Body of pancreas (tissue), 4 donors: ENCODE results near the gene ARFRP1.

Source experiments
- POLR2A ChIP-seq, 3 donors: fragments of 450-650 bp; IDR thresholded peaks; one replicate each; pipeline ENCODE4 v1.6.1; 2016; ENCODE audit warnings: antibody characterized with exemption in 3 of 3, mild to moderate bottlenecking in 2 of 3
- TF ChIP-seq, protein P1 (sequence below), 7 experiments: fragments of 450-650 bp in 4 of 7; fragments of 200-600 bp in 3 of 7; sonication (generic) in 3 of 7; IDR thresholded peaks; one replicate each; pipeline ENCODE4 v1.5.1; 2016 to 2019; ENCODE audit warnings: antibody characterized with exemption in 7 of 7

DNA sequence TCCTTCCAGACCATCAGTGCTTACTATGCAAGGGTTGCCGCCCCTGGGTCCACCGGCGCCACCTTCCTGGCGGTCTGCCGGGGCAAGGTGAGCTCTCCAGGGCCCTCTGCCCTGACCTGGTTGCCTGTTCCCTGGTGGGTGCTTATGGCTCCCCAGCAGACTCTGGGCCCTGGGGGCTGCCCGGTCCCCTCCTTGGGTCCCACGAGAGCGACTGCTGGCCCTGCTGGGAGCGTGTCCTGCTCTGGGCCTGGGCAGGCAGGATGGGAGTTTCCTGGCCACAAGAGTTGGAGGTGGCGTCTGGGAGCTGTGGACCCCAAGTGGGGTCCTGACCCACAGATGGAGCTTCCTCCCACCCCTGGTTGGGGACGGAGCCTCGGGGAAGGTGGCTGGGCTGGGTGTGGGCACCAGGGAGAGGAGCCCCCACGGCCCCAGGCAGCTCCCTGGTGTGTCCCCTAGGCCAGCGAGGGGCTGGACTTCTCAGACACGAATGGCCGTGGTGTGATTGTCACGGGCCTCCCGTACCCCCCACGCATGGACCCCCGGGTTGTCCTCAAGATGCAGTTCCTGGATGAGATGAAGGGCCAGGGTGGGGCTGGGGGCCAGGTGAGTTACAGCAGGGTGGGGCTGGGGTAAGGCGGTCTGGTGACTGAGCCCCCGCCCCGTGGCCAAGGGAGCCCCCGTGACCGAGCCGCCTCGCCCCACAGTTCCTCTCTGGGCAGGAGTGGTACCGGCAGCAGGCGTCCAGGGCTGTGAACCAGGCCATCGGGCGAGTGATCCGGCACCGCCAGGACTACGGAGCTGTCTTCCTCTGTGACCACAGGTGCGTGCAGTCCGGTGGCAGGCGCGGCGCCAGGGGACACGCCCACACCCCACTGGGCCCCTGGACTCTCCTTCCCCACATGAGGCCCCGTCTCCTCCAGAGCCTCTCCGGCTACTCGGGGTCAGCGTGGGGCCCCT, 18.5 kb downstream of the ARFRP1 start:
- TF ChIP-seq POLR2A (IDR thresholded peaks at IDR 0.05), result no peak
- TF ChIP-seq, protein P1, sequence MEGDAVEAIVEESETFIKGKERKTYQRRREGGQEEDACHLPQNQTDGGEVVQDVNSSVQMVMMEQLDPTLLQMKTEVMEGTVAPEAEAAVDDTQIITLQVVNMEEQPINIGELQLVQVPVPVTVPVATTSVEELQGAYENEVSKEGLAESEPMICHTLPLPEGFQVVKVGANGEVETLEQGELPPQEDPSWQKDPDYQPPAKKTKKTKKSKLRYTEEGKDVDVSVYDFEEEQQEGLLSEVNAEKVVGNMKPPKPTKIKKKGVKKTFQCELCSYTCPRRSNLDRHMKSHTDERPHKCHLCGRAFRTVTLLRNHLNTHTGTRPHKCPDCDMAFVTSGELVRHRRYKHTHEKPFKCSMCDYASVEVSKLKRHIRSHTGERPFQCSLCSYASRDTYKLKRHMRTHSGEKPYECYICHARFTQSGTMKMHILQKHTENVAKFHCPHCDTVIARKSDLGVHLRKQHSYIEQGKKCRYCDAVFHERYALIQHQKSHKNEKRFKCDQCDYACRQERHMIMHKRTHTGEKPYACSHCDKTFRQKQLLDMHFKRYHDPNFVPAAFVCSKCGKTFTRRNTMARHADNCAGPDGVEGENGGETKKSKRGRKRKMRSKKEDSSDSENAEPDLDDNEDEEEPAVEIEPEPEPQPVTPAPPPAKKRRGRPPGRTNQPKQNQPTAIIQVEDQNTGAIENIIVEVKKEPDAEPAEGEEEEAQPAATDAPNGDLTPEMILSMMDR (IDR thresholded peaks at IDR 0.05), result no peak
